NCI-H82 (cell line): ENCODE measurements around the gene UVRAG.
"Not testable (repeated sequence)": the region's sequence is repeated elsewhere in the genome, so short reads cannot be mapped to it uniquely, and the experiment has no call there.

Source experiments
- DNase-seq: peaks from one replicate; lab custom pipeline; 2025; lab: John Stamatoyannopoulos, UW

The UVRAG gene

GRCh38 chr11:76026862-76027261, 211.9 kb downstream of the UVRAG start:
- no peak for DNase-seq

GRCh38 chr11:76030286-76030685, 215.3 kb downstream of the UVRAG start:
- no peak for DNase-seq

GRCh38 chr11:76030968-76031590, 216.1 kb downstream of the UVRAG start:
- DNase-seq, result peak; percentile 7

- DNase-seq, result no peak
These were observed 218.7 kb downstream of the UVRAG start for GRCh38 chr11:76033699-76034098.

GRCh38 chr11:76035020-76035419, 220.0 kb downstream of the UVRAG start:
- DNase-seq, result no peak

- no peak for DNase-seq
These were observed 223.6 kb downstream of the UVRAG start for GRCh38 chr11:76038608-76039007.

- peak; percentile 18 for DNase-seq
These were observed 226.2 kb downstream of the UVRAG start for GRCh38 chr11:76041208-76041607.

GRCh38 chr11:76044750-76045320, 229.8 kb downstream of the UVRAG start:
- no peak for DNase-seq

- DNase-seq, result no peak
These were observed 232.2 kb downstream of the UVRAG start for GRCh38 chr11:76047231-76047630.

GRCh38 chr11:76047766-76048165, 232.8 kb downstream of the UVRAG start:
- DNase-seq, result no peak

- peak; percentile 18 for DNase-seq
These were observed 233.8 kb downstream of the UVRAG start for GRCh38 chr11:76048763-76049162.

- DNase-seq, result no peak
These were observed 234.5 kb downstream of the UVRAG start for GRCh38 chr11:76049511-76049910.

GRCh38 chr11:76051937-76052336, 236.9 kb downstream of the UVRAG start:
- no peak for DNase-seq

GRCh38 chr11:76054330-76054729, 239.3 kb downstream of the UVRAG start:
- DNase-seq, result no peak

- DNase-seq, result no peak
These were observed 241.9 kb downstream of the UVRAG start for GRCh38 chr11:76056876-76057275.

- not testable (repeated sequence) for DNase-seq
These were observed 245.5 kb downstream of the UVRAG start for GRCh38 chr11:76060475-76061036.

- DNase-seq, result no peak
These were observed 247.7 kb downstream of the UVRAG start for GRCh38 chr11:76062733-76063132.

- no peak for DNase-seq
These were observed 249.2 kb downstream of the UVRAG start for GRCh38 chr11:76064192-76064591.

GRCh38 chr11:76067099-76067498, 252.1 kb downstream of the UVRAG start:
- no peak for DNase-seq

- DNase-seq, result no peak
These were observed 254.0 kb downstream of the UVRAG start for GRCh38 chr11:76069001-76069400.

GRCh38 chr11:76071090-76071489, 256.1 kb downstream of the UVRAG start:
- no peak for DNase-seq

- DNase-seq, result no peak
These were observed 258.7 kb downstream of the UVRAG start for GRCh38 chr11:76073724-76074123.

GRCh38 chr11:76074148-76075095, 259.4 kb downstream of the UVRAG start:
- DNase-seq, result no peak
